ENCODE data around the gene KLF15. TPM values are rescaled to one million over a fixed set of nuclear protein-coding genes. Genes with fewer than 3 reads are reported as not detected.

KLF15 gene
- total and polyA plus RNA-seq, 2 of the 8 experiments (the other 6 are each of a cell fraction or from before 2014, with no cell fraction given) = 15.7 to 19.5 TPM

DNA sequence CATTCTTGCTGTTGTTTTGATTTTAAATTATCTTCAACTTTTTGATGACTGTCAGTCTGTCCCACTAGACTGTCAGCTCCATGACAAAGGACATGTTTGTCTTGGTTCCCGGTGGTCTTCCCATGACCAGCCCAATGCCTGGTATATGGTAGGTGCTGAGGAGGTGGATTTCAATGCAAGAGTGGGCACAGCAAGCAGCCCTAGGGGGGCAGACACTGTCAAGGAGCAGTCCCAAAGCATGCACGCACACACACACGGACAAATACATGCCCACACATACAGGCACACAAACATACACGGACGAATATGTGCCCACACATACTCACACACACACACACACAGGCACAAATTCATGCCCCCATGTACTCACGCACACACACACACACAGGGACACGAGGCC, 12.0 kb downstream of the KLF15 start (continued):
- TF ChIP-seq TEAD4 (IDR thresholded peaks at IDR 0.05; ENCODE audit: low read depth, low read length) (no peak), POU5F1 (IDR thresholded peaks at IDR 0.05; ENCODE audit: low read depth, low read length) (no peak), KDM1A (IDR thresholded peaks at IDR 0.05; ENCODE audit: borderline replicate concordance, low read length) (no peak)

Measured in H1 (cell line).